OCI-M1 (cell line): ENCODE measurements around the gene PITPNC1.
"Not testable (repeated sequence)": the region's sequence is repeated elsewhere in the genome, so short reads cannot be mapped to it uniquely, and the experiment has no call there.

Experiments
- DNase-seq: peaks from one replicate; lab custom pipeline; 2025; lab: John Stamatoyannopoulos, UW

Gene PITPNC1

GRCh38 chr17:67514998-67515397 lies 137.9 kb downstream of the PITPNC1 start:
- DNase-seq, result no peak

GRCh38 chr17:67515490-67516083 lies 138.5 kb downstream of the PITPNC1 start:
- DNase-seq, result no peak

- not testable (repeated sequence) for DNase-seq
Measured at GRCh38 chr17:67516571-67516970, 139.5 kb downstream of the PITPNC1 start.

GRCh38 chr17:67517325-67517724 lies 140.2 kb downstream of the PITPNC1 start:
- no peak for DNase-seq

- DNase-seq, result no peak
Measured at GRCh38 chr17:67518876-67519275, 141.8 kb downstream of the PITPNC1 start.

GRCh38 chr17:67519801-67520251 lies 142.7 kb downstream of the PITPNC1 start:
- DNase-seq, result no peak

GRCh38 chr17:67520252-67520906 lies 143.3 kb downstream of the PITPNC1 start:
- no peak for DNase-seq

GRCh38 chr17:67520916-67521774 lies 144.1 kb downstream of the PITPNC1 start:
- no peak for DNase-seq

GRCh38 chr17:67521775-67522069 lies 144.6 kb downstream of the PITPNC1 start:
- DNase-seq, result no peak

GRCh38 chr17:67523101-67523500 lies 146.0 kb downstream of the PITPNC1 start:
- no peak for DNase-seq

- no peak for DNase-seq
Measured at GRCh38 chr17:67525239-67526135, 148.4 kb downstream of the PITPNC1 start.

GRCh38 chr17:67526700-67527099 lies 149.6 kb downstream of the PITPNC1 start:
- no peak for DNase-seq

- no peak for DNase-seq
Measured at GRCh38 chr17:67528751-67529436, 151.8 kb downstream of the PITPNC1 start.

GRCh38 chr17:67531291-67531690 lies 154.2 kb downstream of the PITPNC1 start:
- no peak for DNase-seq

GRCh38 chr17:67532326-67532871 lies 155.3 kb downstream of the PITPNC1 start:
- DNase-seq, result no peak

GRCh38 chr17:67534941-67535340 lies 157.9 kb downstream of the PITPNC1 start:
- DNase-seq, result no peak

GRCh38 chr17:67542219-67543114 lies 165.4 kb downstream of the PITPNC1 start:
- DNase-seq, result no peak

- DNase-seq, result no peak
Measured at GRCh38 chr17:67544364-67544955, 167.4 kb downstream of the PITPNC1 start.
